OCI-LY1 (cell line): ENCODE data around the gene AGRN.

Experiments
- EZH2 ChIP-seq: fragments of 200-600 bp; sonication (generic), shearing (Covaris generic); IDR thresholded peaks from 2 replicates; pipeline ENCODE4 v1.8.0; 2017; ENCODE audit warnings: borderline replicate concordance, mixed run types, mild to moderate bottlenecking, antibody characterized with exemption, low read length, moderate library complexity, mixed read lengths
- TF ChIP-seq, protein P1 (sequence below): fragments of 200-600 bp; sonication (generic), shearing (Covaris generic); IDR thresholded peaks from 2 replicates; pipeline ENCODE4 v1.5.1; 2017; ENCODE audit warnings: mild to moderate bottlenecking, antibody characterized with exemption, low read length, moderate library complexity, mixed read lengths

DNA sequence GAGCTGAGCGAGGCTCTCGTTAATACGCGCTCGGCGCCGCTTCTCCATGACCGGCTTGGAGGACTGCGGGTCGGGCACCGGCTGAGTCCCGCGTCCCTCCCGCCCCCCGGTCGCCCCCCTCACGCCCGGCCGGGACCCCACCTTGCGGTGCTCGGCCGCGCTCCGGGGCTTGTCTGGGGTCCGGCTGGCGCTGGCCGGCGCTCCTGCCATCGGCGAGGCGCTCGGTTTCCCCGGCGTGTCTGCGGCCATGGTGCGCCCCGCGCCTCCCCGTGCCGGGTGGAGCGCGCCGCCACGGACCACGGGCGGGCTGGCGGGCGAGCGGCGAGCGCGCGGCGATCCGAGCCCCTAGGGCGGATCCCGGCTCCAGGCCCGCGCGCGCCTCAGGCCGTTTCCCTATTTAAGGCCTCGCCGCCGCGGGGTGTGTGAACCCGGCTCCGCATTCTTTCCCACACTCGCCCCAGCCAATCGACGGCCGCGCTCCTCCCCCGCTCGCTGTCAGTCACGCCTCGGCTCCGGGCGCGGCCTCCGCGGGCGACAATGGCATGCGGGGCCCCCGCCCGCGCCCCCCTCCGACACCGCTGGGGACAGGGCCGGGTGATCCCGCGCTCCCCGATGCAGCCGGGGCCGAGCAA is 20.1 kb upstream of the AGRN start, which contains the start of gene HES4:
- TF ChIP-seq, protein P1, sequence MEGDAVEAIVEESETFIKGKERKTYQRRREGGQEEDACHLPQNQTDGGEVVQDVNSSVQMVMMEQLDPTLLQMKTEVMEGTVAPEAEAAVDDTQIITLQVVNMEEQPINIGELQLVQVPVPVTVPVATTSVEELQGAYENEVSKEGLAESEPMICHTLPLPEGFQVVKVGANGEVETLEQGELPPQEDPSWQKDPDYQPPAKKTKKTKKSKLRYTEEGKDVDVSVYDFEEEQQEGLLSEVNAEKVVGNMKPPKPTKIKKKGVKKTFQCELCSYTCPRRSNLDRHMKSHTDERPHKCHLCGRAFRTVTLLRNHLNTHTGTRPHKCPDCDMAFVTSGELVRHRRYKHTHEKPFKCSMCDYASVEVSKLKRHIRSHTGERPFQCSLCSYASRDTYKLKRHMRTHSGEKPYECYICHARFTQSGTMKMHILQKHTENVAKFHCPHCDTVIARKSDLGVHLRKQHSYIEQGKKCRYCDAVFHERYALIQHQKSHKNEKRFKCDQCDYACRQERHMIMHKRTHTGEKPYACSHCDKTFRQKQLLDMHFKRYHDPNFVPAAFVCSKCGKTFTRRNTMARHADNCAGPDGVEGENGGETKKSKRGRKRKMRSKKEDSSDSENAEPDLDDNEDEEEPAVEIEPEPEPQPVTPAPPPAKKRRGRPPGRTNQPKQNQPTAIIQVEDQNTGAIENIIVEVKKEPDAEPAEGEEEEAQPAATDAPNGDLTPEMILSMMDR, result no peak
- TF ChIP-seq EZH2, result no peak
